WTC11 (cell line): ENCODE data around the gene NAB1. TPM values are rescaled to one million over a fixed set of nuclear protein-coding genes. Genes with fewer than 3 reads are reported as not detected.

Experiments used
- ATAC-seq: fragments of 200-7000 bp; cut with Tn5 transposase; 2 replicates; pipeline ENCODE4 v1.10.0; 2021; ENCODE audit warnings: mild to moderate bottlenecking, moderate library complexity
- CTCF ChIA-PET: fragments of 300-600 bp; sonication (Branson Sonifier 250); formaldehyde crosslinking; loops from one replicate; lab custom pipeline; 2021; ENCODE audit warnings: antibody characterized with exemption; lab: Charles Lee
- POLR2A ChIA-PET: fragments of 350-600 bp; sonication (Branson Sonifier 250); formaldehyde crosslinking; loops from one replicate; lab custom pipeline; 2021; ENCODE audit warnings: antibody characterized with exemption; lab: Charles Lee
- DNase-seq: peaks from one replicate; pipeline ENCODE4 v3.0.0; 2021; ENCODE audit warnings: low spot score
- H3K27ac Mint-ChIP-seq: 2 replicates; pipeline ENCODE4 v1.8.0; 2021; ENCODE audit warnings: mixed read lengths
- H3K27me3 Mint-ChIP-seq: 2 replicates; pipeline ENCODE4 v1.8.0; 2021; ENCODE audit warnings: low read depth, mild to moderate bottlenecking, moderate library complexity, mixed read lengths
- H3K36me3 Mint-ChIP-seq: 2 replicates; pipeline ENCODE4 v1.8.0; 2021; ENCODE audit warnings: mixed read lengths
- H3K4me1 Mint-ChIP-seq: 2 replicates; pipeline ENCODE4 v1.8.0; 2022; ENCODE audit warnings: mixed read lengths
- H3K4me3 Mint-ChIP-seq: 2 replicates; pipeline ENCODE4 v1.8.0; 2021; ENCODE audit warnings: mild to moderate bottlenecking, moderate library complexity, mixed read lengths
- H3K9me3 Mint-ChIP-seq: 2 replicates; pipeline ENCODE4 v1.8.0; 2021; ENCODE audit warnings: mixed read lengths
- AR ChIP-seq: fragments of 250-450 bp; sonication (Bioruptor Pico); IDR thresholded peaks from 2 replicates; pipeline ENCODE4 v1.9.0; 2021; ENCODE audit warnings: mild to moderate bottlenecking
- CDX4 ChIP-seq: fragments of 250-450 bp; sonication (Bioruptor Pico); IDR thresholded peaks from 2 replicates; pipeline ENCODE4 v1.9.0; 2021; ENCODE audit warnings: moderate library complexity, mild to moderate bottlenecking, inconsistent platforms, borderline replicate concordance
- CREB1 ChIP-seq: sonication (generic); formaldehyde crosslinking; IDR thresholded peaks from 2 replicates; pipeline ENCODE4 v1.8.0; 2023; ENCODE audit warnings: mild to moderate bottlenecking, missing genetic modification reagents
- E2F1 ChIP-seq: sonication (generic); formaldehyde crosslinking; IDR thresholded peaks from 2 replicates; pipeline ENCODE4 v1.8.0; 2022; ENCODE audit warnings: mild to moderate bottlenecking, missing genetic modification reagents
- ELF4 ChIP-seq: sonication (generic); formaldehyde crosslinking; IDR thresholded peaks from 2 replicates; pipeline ENCODE4 v1.8.1; 2022; ENCODE audit warnings: low read depth, mild to moderate bottlenecking, moderate library complexity, missing genetic modification reagents
- FOXP4 ChIP-seq: sonication (generic); formaldehyde crosslinking; IDR thresholded peaks from 2 replicates; pipeline ENCODE4 v1.8.0; 2022; ENCODE audit warnings: mild to moderate bottlenecking, missing genetic modification reagents
- GTF2I ChIP-seq: fragments of 250-450 bp; sonication (Bioruptor Pico); conservative IDR thresholded peaks from 2 replicates; pipeline ENCODE4 v1.4.0; 2021; ENCODE audit warnings: mild to moderate bottlenecking
- NR1H2 ChIP-seq: sonication (generic); formaldehyde crosslinking; IDR thresholded peaks from 2 replicates; pipeline ENCODE4 v1.9.0; 2021; ENCODE audit warnings: mild to moderate bottlenecking, moderate library complexity, missing genetic modification reagents
- RORB ChIP-seq: fragments of 250-450 bp; sonication (Bioruptor Pico); IDR thresholded peaks from 2 replicates; pipeline ENCODE4 v1.9.0; 2021; ENCODE audit warnings: mild to moderate bottlenecking
- SMAD4 ChIP-seq: sonication (generic); formaldehyde crosslinking; IDR thresholded peaks from 2 replicates; pipeline ENCODE4 v1.8.0; 2022; ENCODE audit warnings: mild to moderate bottlenecking, missing genetic modification reagents
- TEAD4 ChIP-seq: sonication (generic); formaldehyde crosslinking; IDR thresholded peaks from 2 replicates; pipeline ENCODE4 v1.8.0; 2022; ENCODE audit warnings: mild to moderate bottlenecking, missing genetic modification reagents
- USF2 ChIP-seq: sonication (generic); formaldehyde crosslinking; IDR thresholded peaks from 2 replicates; pipeline ENCODE4 v1.8.1; 2023; ENCODE audit warnings: mild to moderate bottlenecking, missing genetic modification reagents, moderate library complexity
- ZBTB21 ChIP-seq: sonication (generic); formaldehyde crosslinking; IDR thresholded peaks from 2 replicates; pipeline ENCODE4 v1.8.1; 2023; ENCODE audit warnings: mild to moderate bottlenecking, missing genetic modification reagents, borderline replicate concordance
- ZNF138 ChIP-seq: sonication (generic); formaldehyde crosslinking; conservative IDR thresholded peaks from 2 replicates; pipeline ENCODE4 v1.8.1; 2022; ENCODE audit warnings: mild to moderate bottlenecking, moderate library complexity, missing genetic modification reagents
- ZNF396 ChIP-seq: fragments of 250-450 bp; sonication (Bioruptor Pico); IDR thresholded peaks from 2 replicates; pipeline ENCODE4 v1.8.0; 2021; ENCODE audit warnings: mild to moderate bottlenecking, moderate library complexity, borderline replicate concordance
- ZNF416 ChIP-seq: fragments of 250-450 bp; sonication (Bioruptor Pico); IDR thresholded peaks from 2 replicates; pipeline ENCODE4 v1.9.0; 2021; ENCODE audit warnings: mild to moderate bottlenecking, inconsistent platforms
- ZNF671 ChIP-seq: fragments of 250-450 bp; sonication (Bioruptor Pico); IDR thresholded peaks from 2 replicates; pipeline ENCODE4 v1.8.0; 2021; ENCODE audit warnings: mild to moderate bottlenecking
- total RNA-seq: library from RNA; stranded (reverse); gene quantifications from 3 replicates; pipeline ENCODE4 v1.2.3, GENCODE V29; 2021
- TF ChIP-seq, protein P1 (sequence below): fragments of 250-450 bp; sonication (Bioruptor Pico); IDR thresholded peaks from 2 replicates; pipeline ENCODE4 v2.1.2; 2022; ENCODE audit warnings: mild to moderate bottlenecking, moderate library complexity
- TF ChIP-seq, protein P2 (sequence below): sonication (generic); formaldehyde crosslinking; IDR thresholded peaks from 2 replicates; pipeline ENCODE4 v1.8.1; 2023; ENCODE audit warnings: mild to moderate bottlenecking, missing genetic modification reagents, borderline replicate concordance
- TF ChIP-seq, protein P3 (sequence below): sonication (generic); formaldehyde crosslinking; conservative IDR thresholded peaks from 2 replicates; pipeline ENCODE4 v1.8.1; 2023; ENCODE audit warnings: mild to moderate bottlenecking, low read depth, missing genetic modification reagents, moderate library complexity

The NAB1 gene
- total RNA-seq, 1 experiment from 2014 or later, result 32.0 TPM

DNA sequence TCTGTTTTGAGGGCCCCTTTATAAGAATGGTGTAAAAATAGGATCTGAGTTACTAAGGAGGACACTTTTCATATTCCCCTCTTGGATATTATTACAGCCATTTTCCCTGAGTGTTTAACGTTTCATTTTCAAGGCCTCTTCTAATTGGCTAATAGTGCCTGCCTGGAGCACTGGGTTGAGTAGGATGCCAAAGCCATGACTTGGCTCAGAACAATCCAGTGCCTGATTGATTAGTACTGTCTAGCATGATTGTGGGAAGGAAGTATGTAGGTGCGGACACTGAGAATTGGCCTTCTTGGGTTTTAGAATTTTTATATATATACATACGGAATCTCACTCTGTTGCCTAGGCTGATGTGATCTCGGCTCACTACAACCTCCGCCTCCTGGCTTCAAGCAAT is 66.1 kb downstream of the NAB1 start (continued):
- TF ChIP-seq, protein P1, sequence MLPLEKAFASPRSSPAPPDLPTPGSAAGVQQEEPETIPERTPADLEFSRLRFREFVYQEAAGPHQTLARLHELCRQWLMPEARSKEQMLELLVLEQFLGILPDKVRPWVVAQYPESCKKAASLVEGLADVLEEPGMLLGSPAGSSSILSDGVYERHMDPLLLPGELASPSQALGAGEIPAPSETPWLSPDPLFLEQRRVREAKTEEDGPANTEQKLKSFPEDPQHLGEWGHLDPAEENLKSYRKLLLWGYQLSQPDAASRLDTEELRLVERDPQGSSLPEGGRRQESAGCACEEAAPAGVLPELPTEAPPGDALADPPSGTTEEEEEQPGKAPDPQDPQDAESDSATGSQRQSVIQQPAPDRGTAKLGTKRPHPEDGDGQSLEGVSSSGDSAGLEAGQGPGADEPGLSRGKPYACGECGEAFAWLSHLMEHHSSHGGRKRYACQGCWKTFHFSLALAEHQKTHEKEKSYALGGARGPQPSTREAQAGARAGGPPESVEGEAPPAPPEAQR (CRISPR knock-in tag), result no peak
- TF ChIP-seq ZNF138 (CRISPR knock-in tag) (no peak), E2F1 (CRISPR knock-in tag) (no peak), ZNF396 (CRISPR knock-in tag) (no peak), TEAD4 (no peak), USF2 (CRISPR knock-in tag) (no peak), CREB1 (CRISPR knock-in tag) (no peak)

DNA sequence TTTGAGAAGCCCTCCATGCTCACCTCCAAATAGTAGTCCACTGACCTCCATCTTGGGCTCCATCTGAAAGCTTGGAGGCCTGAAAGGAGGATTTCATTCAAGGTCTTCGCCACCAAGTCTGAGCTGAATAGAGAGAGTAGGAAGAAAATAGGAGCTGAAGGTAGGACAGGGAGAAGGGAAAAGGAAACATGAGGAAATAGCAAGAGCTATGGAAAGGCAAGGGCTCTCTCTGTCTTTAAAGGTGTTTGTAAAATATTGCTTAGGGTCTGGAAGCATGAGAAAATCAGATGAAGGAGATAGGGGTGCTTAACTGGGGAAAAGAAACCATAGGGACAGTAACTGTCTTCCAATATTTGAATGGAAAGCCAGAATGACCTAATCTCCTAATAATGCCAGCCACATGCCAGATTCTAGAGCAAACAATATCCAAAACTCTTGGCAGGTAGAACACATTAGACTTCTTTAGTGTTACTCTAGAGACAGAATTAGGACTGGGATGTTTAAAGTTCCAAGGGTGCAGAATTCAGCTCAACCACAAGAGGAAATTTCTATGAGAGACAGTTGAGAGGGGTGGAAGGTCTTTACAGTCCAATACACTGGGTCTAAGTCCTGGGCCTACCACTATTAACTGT is 67.4 kb downstream of the NAB1 start:
- ChIA-PET CTCF (no interaction called here), POLR2A (no interaction called here)
- H3K4me3 Mint-ChIP-seq, result no peak overlapping the region
- DNase-seq (no peak), ATAC-seq (no peak)
- no peak overlapping the region for H3K27ac Mint-ChIP-seq
- H3K4me1 Mint-ChIP-seq, result peaks cover 8% of the 10 kb centered on the region
- TF ChIP-seq, protein P2, sequence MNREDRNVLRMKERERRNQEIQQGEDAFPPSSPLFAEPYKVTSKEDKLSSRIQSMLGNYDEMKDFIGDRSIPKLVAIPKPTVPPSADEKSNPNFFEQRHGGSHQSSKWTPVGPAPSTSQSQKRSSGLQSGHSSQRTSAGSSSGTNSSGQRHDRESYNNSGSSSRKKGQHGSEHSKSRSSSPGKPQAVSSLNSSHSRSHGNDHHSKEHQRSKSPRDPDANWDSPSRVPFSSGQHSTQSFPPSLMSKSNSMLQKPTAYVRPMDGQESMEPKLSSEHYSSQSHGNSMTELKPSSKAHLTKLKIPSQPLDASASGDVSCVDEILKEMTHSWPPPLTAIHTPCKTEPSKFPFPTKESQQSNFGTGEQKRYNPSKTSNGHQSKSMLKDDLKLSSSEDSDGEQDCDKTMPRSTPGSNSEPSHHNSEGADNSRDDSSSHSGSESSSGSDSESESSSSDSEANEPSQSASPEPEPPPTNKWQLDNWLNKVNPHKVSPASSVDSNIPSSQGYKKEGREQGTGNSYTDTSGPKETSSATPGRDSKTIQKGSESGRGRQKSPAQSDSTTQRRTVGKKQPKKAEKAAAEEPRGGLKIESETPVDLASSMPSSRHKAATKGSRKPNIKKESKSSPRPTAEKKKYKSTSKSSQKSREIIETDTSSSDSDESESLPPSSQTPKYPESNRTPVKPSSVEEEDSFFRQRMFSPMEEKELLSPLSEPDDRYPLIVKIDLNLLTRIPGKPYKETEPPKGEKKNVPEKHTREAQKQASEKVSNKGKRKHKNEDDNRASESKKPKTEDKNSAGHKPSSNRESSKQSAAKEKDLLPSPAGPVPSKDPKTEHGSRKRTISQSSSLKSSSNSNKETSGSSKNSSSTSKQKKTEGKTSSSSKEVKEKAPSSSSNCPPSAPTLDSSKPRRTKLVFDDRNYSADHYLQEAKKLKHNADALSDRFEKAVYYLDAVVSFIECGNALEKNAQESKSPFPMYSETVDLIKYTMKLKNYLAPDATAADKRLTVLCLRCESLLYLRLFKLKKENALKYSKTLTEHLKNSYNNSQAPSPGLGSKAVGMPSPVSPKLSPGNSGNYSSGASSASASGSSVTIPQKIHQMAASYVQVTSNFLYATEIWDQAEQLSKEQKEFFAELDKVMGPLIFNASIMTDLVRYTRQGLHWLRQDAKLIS, result no peak
- no peak for TF ChIP-seq ZNF671 (CRISPR knock-in tag)
- no peak for TF ChIP-seq NR1H2 (CRISPR knock-in tag)
- no peak for TF ChIP-seq FOXP4 (CRISPR knock-in tag)
- no peak for TF ChIP-seq ZNF416
- TF ChIP-seq SMAD4 (CRISPR knock-in tag), result no peak
- no peak for TF ChIP-seq CDX4 (CRISPR knock-in tag)
- no peak for TF ChIP-seq CREB1 (CRISPR knock-in tag)
- no peak for TF ChIP-seq GTF2I (CRISPR knock-in tag)
- TF ChIP-seq ELF4 (CRISPR knock-in tag), result no peak
- TF ChIP-seq RORB (CRISPR knock-in tag), result no peak
- no peak for TF ChIP-seq AR (CRISPR knock-in tag)
- TF ChIP-seq, protein P3, sequence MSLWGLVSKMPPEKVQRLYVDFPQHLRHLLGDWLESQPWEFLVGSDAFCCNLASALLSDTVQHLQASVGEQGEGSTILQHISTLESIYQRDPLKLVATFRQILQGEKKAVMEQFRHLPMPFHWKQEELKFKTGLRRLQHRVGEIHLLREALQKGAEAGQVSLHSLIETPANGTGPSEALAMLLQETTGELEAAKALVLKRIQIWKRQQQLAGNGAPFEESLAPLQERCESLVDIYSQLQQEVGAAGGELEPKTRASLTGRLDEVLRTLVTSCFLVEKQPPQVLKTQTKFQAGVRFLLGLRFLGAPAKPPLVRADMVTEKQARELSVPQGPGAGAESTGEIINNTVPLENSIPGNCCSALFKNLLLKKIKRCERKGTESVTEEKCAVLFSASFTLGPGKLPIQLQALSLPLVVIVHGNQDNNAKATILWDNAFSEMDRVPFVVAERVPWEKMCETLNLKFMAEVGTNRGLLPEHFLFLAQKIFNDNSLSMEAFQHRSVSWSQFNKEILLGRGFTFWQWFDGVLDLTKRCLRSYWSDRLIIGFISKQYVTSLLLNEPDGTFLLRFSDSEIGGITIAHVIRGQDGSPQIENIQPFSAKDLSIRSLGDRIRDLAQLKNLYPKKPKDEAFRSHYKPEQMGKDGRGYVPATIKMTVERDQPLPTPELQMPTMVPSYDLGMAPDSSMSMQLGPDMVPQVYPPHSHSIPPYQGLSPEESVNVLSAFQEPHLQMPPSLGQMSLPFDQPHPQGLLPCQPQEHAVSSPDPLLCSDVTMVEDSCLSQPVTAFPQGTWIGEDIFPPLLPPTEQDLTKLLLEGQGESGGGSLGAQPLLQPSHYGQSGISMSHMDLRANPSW (CRISPR knock-in tag), result no peak
- no peak for TF ChIP-seq ZBTB21 (CRISPR knock-in tag)
- H3K9me3 Mint-ChIP-seq, result peaks cover 7% of the 10 kb centered on the region
- H3K27me3 Mint-ChIP-seq, result no peaks in the 10 kb centered on the region
- no peaks in the 10 kb centered on the region for H3K36me3 Mint-ChIP-seq
